T-helper 1 cell treated with Interleukin-12 subunit alpha and Interleukin-12 subunit beta and Interleukin-4 antibody, amounts not matched to agents 30 μg/mL and 1 μg/mL, for 36 hours (primary cell): ENCODE data around the gene STK17A.
"Not testable (repeated sequence)": the region's sequence is repeated elsewhere in the genome, so short reads cannot be mapped to it uniquely, and the experiment has no call there.

Experiments used
- H3K27ac Mint-ChIP-seq: one replicate; pipeline ENCODE4 v1.8.0; 2021; ENCODE audit warnings: mild to moderate bottlenecking, mixed read lengths
- H3K27me3 Mint-ChIP-seq: one replicate; pipeline ENCODE4 v1.8.0; 2021; ENCODE audit warnings: low read depth, mixed read lengths
- H3K36me3 Mint-ChIP-seq: one replicate; pipeline ENCODE4 v1.8.0; 2021; ENCODE audit warnings: low read depth, mixed read lengths
- H3K4me1 Mint-ChIP-seq: one replicate; pipeline ENCODE4 v1.8.0; 2021; ENCODE audit warnings: low read depth, mixed read lengths
- H3K4me3 Mint-ChIP-seq: one replicate; pipeline ENCODE4 v1.8.0; 2021; ENCODE audit warnings: mild to moderate bottlenecking, moderate library complexity, mixed read lengths
- H3K9me3 Mint-ChIP-seq: one replicate; pipeline ENCODE4 v1.8.0; 2021; ENCODE audit warnings: mixed read lengths

Gene STK17A

DNA sequence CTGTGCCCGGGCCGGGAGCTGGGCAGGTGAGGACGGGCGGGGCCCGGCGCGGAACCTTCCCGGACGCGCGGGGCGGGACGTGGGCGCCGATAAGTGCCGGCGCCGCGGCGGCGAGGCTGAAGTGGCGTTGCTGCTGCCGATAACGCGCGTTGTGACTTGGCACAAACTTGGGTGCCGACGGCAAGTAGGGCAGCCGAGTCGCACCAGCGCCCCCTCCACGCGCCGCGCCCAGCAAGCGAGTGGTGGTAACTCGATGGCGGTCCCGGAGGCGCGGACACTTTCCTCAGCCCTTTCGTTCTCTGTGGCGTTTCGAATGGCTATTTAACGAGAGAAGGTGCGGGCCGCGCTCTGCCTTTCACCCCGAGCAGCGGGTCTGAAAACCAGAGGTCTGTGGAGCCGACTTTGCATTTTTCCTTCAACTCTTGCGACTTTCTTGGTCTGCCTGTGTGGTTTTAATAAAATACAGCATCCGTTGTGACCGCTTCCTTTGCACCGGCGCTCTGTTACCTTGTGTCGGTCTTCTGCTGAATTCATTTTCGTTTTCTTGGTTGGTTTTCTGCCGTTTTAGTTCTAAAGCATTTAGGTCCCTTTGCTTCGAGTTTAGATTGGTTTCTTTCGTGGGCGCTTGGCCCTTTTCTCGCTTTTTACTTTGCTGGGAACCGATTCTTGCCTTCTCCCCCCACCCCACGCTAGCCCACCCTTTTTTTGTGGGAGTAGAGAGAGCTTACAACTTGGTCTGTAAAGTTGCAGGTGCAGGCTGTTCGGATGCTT, 701 bp downstream of the STK17A start:
- H3K27me3 Mint-ChIP-seq: peaks cover 24% of the 10 kb centered on the region
- peak overlapping the region; percentile 97 for H3K27ac Mint-ChIP-seq
- H3K4me3 Mint-ChIP-seq: peak overlapping the region; percentile 91
- peaks cover 31% of the 10 kb centered on the region for H3K4me1 Mint-ChIP-seq
- H3K9me3 Mint-ChIP-seq: no peaks in the 10 kb centered on the region
- peaks cover 31% of the 10 kb centered on the region for H3K36me3 Mint-ChIP-seq

DNA sequence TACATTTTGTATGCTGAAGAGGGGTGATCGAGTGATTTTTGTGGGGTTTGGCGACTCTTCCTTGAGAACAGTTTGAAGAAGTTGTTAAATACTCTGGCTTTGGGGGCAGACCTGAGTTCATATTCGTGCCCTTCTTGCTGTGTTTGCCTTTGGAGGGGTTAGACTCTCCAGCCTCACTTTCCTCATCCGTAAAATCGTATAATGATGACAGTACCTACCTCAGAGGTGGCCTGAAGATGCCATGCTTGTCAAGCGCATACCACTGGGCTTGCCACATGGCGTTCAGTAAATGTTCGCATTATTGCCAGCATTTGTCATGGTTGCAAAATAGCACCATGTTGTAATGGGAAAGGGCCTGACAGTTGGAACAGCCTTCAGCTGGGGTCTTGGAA, 1.3 kb downstream of the STK17A start:
- Mint-ChIP-seq H3K4me3 (peak overlapping the region; percentile 91), H3K27ac (peak overlapping the region; percentile 97), H3K36me3 (peaks cover 31% of the 10 kb centered on the region), H3K9me3 (no peaks in the 10 kb centered on the region), H3K4me1 (peaks cover 34% of the 10 kb centered on the region), H3K27me3 (peaks cover 24% of the 10 kb centered on the region)

DNA sequence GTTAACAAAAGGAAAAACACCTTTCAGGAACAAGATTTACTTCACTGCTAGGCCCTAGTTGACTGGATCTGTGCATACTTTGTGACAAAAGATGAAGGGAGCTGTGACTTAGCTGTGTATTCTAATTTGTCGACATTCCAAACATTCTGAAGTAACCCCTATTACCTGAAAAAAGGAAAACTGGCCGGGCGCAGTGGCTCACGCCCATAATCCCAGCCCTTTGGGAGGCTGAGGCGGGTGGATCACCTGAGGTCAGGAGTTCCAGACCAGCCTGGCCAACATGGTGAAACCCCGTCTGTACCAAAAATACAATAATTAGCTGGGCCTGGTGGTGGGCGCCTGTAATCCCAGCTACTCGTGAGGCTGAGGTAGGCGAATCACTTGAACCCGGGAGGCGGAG, 1.8 kb downstream of the STK17A start:
- H3K9me3 Mint-ChIP-seq: not testable (repeated sequence)
- H3K4me1 Mint-ChIP-seq: peaks cover 39% of the 10 kb centered on the region
- H3K36me3 Mint-ChIP-seq: peaks cover 36% of the 10 kb centered on the region

DNA sequence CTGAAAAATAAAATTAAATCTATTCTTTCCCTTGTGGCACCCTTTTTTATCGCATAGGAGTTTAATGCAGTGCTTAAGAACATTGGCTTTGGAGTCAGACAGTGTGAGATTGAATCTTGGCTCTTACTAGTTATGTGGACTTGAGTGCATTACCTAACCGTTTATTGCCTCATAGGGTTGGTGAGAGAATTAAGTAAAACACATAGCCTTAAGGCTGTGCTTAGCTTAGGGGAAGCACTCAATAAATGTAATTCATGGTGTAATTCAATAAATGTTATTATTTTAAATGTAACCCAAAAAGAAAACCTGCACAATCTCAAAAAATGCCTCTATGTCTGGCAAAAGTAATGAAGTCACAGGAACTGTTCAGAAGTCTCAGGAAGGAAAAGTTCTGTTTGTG, 2.7 kb downstream of the STK17A start:
- peaks cover 41% of the 10 kb centered on the region for H3K36me3 Mint-ChIP-seq
- no peaks in the 10 kb centered on the region for H3K9me3 Mint-ChIP-seq
- H3K27ac Mint-ChIP-seq: peak overlapping the region; percentile 97
- H3K27me3 Mint-ChIP-seq: peaks cover 22% of the 10 kb centered on the region
- H3K4me3 Mint-ChIP-seq: peak overlapping the region; percentile 91
- H3K4me1 Mint-ChIP-seq: peaks cover 45% of the 10 kb centered on the region

More for the DNA sequence above, 1.8 kb downstream of the STK17A start:
- peak overlapping the region; percentile 91 for H3K4me3 Mint-ChIP-seq
- peak overlapping the region; percentile 97 for H3K27ac Mint-ChIP-seq
- H3K27me3 Mint-ChIP-seq: peaks cover 24% of the 10 kb centered on the region

DNA sequence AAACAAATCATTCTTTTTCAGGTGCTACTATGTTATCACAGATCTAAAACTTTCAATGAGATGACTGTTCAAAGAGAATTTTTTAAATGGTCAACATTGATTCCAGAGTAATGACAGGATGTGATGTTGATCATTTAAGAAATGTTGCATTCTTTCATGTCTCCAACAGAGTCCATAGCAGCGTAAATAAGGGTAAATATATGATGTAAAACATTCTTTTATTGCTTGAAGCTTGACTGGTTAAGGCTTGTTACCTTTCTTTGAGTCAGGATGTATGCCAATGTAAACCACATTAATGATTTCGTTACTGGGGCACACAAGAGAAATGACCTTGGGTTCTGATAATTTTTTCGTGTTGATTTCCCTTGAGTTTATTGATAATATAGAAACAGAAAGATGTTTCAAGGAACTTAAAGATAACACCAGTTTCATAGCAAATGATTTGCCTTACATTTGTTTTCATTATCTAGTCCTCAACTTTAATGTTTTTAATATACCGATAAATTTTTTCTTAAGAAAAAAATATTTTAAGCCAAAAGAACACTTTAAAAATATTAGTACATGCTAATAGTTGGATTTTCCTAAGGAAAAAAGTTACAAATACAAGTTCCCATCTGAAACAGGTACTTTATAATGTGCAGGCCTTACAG, 3.5 kb downstream of the STK17A start:
- Mint-ChIP-seq H3K36me3 (peaks cover 44% of the 10 kb centered on the region), H3K27ac (peak overlapping the region; percentile 97), H3K4me3 (peak overlapping the region; percentile 91), H3K27me3 (peaks cover 14% of the 10 kb centered on the region), H3K4me1 (peaks cover 50% of the 10 kb centered on the region), H3K9me3 (no peaks in the 10 kb centered on the region)

DNA sequence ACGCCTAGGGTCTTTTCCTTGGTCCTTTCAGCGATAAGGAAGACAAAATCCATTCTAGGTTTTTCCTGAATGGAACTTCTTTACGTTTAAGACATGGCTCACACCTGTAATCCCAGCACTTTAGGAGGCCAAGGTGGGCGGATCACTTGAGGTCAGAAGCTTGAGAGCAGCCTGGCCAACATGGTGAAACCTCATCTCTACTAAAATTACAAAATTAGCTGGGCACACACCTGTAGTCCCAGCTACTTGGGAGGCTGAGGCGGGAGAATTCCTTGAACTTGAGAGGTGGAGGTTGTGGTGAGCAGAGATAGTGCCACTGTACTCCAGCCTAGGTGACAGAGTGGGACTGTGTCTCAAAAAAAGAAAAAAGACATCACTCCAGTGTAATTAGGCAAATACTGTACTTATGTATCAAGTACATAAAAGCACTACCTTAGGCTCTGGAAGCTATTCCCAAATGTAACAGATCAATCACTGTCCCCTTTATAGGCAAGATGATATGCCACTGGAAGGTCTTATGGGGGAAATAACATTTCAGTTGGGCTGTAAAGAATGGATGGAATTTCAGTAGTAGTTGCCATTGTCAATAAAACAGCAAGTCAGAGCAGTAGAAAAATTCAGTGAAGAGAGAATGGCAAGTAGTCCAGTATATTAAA, 5.7 kb downstream of the STK17A start:
- Mint-ChIP-seq H3K27me3 (no peaks in the 10 kb centered on the region), H3K27ac (peak overlapping the region; percentile 34), H3K36me3 (peaks cover 54% of the 10 kb centered on the region), H3K4me1 (peaks cover 59% of the 10 kb centered on the region), H3K9me3 (no peaks in the 10 kb centered on the region), H3K4me3 (peak overlapping the region; percentile 70)

DNA sequence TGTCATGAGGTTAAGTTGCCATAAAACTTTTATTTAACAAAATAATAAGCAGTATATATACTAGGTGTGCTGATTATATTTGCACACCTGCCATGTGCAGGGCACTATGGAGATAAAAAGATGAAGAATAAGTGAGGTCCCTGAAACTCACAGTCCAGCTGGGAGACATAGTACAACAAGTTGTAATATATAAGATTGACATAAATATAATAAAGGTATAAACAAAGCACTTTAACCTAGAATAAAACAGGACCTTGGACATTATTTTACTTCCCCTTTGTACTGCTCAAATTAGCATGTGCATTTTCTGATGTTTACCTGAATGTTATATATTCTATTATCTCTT, 6.2 kb downstream of the STK17A start:
- H3K27ac Mint-ChIP-seq: no peak overlapping the region
- H3K4me1 Mint-ChIP-seq: peaks cover 63% of the 10 kb centered on the region
- H3K9me3 Mint-ChIP-seq: no peaks in the 10 kb centered on the region
- no peaks in the 10 kb centered on the region for H3K27me3 Mint-ChIP-seq
- H3K36me3 Mint-ChIP-seq: peaks cover 54% of the 10 kb centered on the region
- peak overlapping the region; percentile 70 for H3K4me3 Mint-ChIP-seq

DNA sequence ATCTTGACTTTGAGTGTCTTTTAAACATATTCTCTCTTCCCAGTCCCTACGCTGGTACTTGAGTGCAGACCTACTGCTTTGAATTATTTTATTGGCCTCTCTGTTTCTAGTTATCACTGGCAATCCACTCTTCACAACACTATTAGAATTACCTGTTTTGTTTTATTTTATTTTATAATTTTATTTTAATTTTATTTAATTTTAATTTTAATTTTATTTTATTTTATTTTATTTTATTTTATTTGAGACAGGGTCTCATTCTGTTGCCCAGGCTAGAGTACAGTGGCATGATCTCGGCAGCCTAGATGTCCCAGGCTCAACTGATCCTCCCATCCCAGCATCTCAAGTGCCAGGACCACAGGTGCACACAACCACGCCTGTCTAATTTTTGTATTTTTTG, 6.8 kb downstream of the STK17A start:
- Mint-ChIP-seq H3K9me3 (no peaks in the 10 kb centered on the region), H3K4me3 (peak overlapping the region; percentile 48), H3K27ac (no peak overlapping the region), H3K27me3 (no peaks in the 10 kb centered on the region), H3K4me1 (peaks cover 69% of the 10 kb centered on the region), H3K36me3 (peaks cover 49% of the 10 kb centered on the region)

DNA sequence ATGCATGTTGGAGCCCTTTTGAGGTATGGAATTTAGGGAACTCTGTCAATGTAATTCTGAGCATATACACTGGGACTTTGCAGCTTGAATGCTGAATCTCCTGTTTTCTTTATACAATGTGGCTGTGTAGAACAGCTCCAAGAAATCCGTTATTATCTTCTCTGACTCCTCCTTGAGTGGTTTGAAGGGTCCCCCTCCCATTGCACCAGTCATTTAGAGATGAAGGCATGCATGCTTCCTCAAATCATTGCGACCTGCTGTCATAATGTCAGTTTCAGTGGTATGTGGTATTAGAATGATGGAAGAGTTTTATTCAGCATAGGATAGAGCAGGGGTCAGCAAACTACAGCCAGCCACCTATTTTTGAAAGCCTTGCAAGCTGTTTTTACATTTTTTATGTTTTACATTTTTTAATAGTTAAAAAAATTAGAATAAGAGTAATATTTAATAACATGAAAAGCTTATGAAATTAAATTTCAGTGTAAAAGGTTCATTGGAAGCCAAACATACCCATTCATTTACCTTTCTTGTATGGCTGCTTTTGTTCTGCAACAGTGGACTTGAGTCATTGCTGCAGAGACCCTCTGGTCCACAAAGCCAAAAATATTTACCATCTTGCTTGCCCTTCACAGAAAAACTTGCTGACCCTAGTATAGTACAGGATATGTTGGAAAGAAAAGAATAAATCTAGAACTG, 8.1 kb downstream of the STK17A start:
- Mint-ChIP-seq H3K9me3 (no peaks in the 10 kb centered on the region), H3K27me3 (no peaks in the 10 kb centered on the region), H3K4me1 (peaks cover 68% of the 10 kb centered on the region), H3K4me3 (peak overlapping the region; percentile 63), H3K27ac (peak overlapping the region; percentile 64), H3K36me3 (peaks cover 43% of the 10 kb centered on the region)

DNA sequence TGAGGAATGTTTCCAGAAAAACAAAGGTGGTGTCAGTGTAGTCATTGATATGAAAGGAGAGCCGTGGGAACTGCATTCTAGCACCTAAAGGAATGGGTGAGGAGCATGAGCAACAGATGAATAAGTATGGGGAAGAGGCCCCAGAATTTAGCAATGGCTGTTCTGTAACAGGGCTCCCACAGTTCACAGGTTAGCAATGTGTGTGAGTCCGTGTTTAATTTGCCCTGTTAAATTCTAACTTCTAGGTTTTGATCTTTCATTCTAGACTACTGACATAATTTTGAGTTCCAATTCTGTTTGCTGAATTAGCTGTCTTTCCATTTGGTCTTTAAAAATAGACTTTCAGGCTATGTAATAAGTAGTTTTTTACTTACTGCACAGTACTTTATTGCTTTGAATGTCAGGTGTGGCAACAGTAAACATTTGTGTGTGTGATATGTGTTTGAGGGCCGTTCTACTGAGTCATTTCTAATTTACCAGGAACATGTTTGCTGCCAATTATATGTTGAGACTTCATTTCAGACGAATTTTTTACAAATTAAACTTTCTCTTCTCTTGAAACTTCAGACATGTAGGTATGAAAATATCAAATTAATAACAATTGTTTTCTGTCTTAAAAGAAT, 8.8 kb downstream of the STK17A start:
- Mint-ChIP-seq H3K9me3 (no peaks in the 10 kb centered on the region), H3K36me3 (peaks cover 41% of the 10 kb centered on the region), H3K27me3 (no peaks in the 10 kb centered on the region), H3K4me3 (peak overlapping the region; percentile 63), H3K4me1 (peaks cover 65% of the 10 kb centered on the region), H3K27ac (peak overlapping the region; percentile 64)

DNA sequence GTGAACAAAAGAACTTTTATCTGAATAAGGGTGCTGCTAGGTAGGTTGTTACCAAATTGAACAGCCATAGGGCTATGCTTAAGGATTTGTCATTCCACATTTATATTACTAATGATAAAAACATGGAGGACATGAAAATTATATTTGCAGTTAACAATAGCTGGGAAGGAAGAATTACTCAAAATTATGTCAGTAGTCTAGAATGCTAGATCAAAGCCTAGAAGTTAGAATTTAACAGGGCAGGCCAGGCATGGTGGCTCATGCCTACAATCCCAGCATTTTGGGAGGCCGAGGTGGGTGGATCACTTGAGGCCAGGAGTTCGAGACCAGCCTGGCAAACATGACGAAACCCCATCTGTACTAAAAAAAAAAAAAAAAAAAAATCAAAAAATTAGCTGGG, 9.4 kb downstream of the STK17A start:
- Mint-ChIP-seq H3K27ac (no peak overlapping the region), H3K4me1 (peaks cover 64% of the 10 kb centered on the region), H3K36me3 (peaks cover 40% of the 10 kb centered on the region), H3K4me3 (no peak overlapping the region), H3K9me3 (no peaks in the 10 kb centered on the region), H3K27me3 (no peaks in the 10 kb centered on the region)

DNA sequence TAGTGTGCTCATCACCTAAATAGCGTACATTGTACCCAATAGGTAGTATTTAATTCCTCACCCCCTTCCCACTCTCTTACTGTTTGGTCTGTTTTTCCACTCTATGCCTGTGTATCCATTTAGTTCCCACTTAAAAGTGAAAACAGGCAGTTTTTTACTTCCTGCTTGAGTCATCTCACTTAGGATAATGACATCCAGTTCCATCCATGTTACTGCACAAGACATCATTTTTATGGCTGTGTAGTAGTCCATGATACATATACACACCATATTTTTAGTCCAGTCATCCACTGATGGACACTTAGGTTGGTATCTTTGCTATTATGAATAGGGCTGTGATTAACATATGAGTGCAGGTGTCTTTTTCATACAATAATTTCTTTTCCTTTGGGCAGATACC, 10.1 kb downstream of the STK17A start:
- Mint-ChIP-seq H3K27ac (peak overlapping the region; percentile 64), H3K9me3 (no peaks in the 10 kb centered on the region), H3K36me3 (peaks cover 40% of the 10 kb centered on the region), H3K27me3 (no peaks in the 10 kb centered on the region), H3K4me3 (no peak overlapping the region), H3K4me1 (peaks cover 62% of the 10 kb centered on the region)

DNA sequence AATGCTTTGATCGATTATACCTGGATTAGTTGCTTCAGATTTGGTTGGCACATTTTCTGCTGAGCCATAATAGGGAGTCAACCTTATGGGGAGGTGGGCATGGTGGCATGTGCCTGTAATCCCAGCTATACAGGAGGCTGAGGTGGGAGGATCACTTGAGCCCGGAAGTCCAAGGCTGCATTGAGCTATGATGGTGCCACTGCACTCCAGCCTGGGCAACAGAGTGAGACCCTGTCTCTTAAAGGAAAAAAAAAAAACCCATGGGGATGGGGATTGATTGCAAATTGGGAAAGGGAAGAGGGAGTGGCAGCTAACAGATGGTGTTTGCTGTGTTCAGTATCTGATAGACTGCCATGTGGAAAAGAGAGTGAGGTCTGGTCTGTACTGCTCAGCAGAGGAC, 11.1 kb downstream of the STK17A start:
- H3K27ac Mint-ChIP-seq: peak overlapping the region; percentile 22
- peak overlapping the region; percentile 39 for H3K4me3 Mint-ChIP-seq
- H3K27me3 Mint-ChIP-seq: no peaks in the 10 kb centered on the region
- H3K36me3 Mint-ChIP-seq: peaks cover 42% of the 10 kb centered on the region
- H3K4me1 Mint-ChIP-seq: peaks cover 54% of the 10 kb centered on the region
- H3K9me3 Mint-ChIP-seq: no peaks in the 10 kb centered on the region

DNA sequence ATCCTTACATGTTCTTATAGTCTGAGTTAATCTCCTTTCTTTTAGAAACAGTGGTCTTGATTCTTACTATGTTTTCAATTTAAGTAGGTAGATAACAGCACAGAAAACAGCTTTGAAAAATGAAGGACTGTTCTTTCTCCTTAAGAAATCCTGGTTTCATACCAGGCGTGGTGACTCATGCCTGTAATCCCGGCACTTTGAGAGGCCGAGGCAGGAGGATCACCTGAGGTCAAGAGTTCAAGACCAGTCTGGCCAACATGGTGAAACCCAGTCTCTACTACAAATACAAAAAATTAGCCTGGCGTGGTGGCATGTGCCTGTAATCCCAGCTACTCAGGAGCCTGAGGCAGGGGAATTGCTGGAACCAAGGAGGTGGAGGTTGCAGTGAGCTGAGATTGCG, 13.5 kb downstream of the STK17A start:
- H3K27me3 Mint-ChIP-seq, H3K9me3 Mint-ChIP-seq, H3K27ac Mint-ChIP-seq, H3K4me3 Mint-ChIP-seq: not testable (repeated sequence)
- Mint-ChIP-seq H3K4me1 (peaks cover 47% of the 10 kb centered on the region), H3K36me3 (peaks cover 40% of the 10 kb centered on the region)
